Measurements from ENCODE around the gene NFYC. TPM values are rescaled to one million over a fixed set of nuclear protein-coding genes. Genes with fewer than 3 reads are reported as not detected.

NFYC gene
- total RNA-seq, 1 donor = 19.0 TPM

DNA sequence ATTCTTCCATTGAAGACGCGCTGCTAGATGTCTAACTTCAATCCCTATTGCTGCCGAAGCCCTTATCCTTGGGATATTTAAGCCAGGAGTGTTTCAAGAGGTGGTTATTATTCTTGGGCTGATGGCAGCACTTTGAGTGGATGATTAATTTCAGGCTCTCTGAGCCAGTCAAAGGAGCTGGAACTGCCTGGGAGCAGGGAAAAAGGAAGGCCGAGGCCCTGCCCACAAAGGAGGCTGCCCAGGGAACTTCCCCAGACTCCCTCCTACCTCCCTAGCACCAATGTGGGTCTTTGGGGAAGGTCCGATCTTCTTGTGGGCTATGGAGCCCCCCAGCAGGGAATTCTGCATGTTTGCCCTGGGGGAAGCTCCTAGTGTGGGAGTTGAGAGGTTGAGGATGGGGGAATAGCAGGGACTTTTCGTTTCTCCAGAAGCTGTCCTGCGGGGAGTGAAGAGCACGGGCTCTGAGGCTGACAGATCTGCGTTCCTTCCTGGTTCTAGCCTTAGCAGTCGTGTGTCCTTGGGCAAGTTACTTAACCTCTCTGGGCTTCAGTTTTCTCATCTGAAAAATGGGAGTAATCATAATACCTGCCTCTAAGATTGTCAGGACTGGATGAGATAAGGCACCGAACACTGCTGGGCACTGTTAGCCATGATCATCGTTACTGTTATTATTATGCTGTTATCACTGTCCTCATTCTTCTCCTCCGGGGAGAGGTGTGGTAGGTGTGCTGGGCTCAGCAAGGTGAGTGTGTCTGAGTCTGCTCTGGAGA lies 98.3 kb downstream of the NFYC start:
- TF ChIP-seq, protein P1, sequence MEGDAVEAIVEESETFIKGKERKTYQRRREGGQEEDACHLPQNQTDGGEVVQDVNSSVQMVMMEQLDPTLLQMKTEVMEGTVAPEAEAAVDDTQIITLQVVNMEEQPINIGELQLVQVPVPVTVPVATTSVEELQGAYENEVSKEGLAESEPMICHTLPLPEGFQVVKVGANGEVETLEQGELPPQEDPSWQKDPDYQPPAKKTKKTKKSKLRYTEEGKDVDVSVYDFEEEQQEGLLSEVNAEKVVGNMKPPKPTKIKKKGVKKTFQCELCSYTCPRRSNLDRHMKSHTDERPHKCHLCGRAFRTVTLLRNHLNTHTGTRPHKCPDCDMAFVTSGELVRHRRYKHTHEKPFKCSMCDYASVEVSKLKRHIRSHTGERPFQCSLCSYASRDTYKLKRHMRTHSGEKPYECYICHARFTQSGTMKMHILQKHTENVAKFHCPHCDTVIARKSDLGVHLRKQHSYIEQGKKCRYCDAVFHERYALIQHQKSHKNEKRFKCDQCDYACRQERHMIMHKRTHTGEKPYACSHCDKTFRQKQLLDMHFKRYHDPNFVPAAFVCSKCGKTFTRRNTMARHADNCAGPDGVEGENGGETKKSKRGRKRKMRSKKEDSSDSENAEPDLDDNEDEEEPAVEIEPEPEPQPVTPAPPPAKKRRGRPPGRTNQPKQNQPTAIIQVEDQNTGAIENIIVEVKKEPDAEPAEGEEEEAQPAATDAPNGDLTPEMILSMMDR (IDR thresholded peaks at IDR 0.05; ENCODE audit: insufficient read depth, low read depth, low read length) = no peak
- no peak overlapping the region for H3K4me3 ChIP-seq (ENCODE audit: low read depth, low read length)
- no peak for DNase-seq (ENCODE audit: low read depth)

GRCh38 chr1:40792036-40792435 lies 100.5 kb downstream of the NFYC start:
- TF ChIP-seq, protein P1 (IDR thresholded peaks at IDR 0.05; ENCODE audit: insufficient read depth, low read depth, low read length) = no peak
- no peak overlapping the region for H3K4me3 ChIP-seq (ENCODE audit: low read depth, low read length)
- no peak for DNase-seq (ENCODE audit: low read depth)

DNA sequence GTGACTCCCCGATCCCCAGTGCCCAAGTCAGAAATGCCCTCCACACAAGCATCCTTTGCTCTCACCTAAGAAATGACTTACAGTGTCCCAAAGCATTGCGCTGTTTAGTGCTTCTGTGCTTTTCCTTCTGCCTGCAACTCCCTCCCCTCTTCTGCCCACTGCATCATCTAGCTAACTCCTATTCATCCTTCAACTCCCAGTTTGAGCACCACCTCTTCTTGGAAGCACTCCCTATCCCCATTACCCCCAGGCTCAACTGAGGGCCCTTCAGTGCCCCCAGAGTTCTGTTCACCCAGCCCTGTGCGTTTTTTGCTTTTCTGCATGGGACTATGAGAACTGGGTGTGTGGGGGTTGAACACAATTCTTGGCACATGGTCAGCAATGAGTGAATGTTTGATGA lies 102.1 kb downstream of the NFYC start:
- H3K4me3 ChIP-seq (ENCODE audit: low read depth, low read length) = no peak overlapping the region
- TF ChIP-seq, protein P1 (IDR thresholded peaks at IDR 0.05; ENCODE audit: insufficient read depth, low read depth, low read length) = no peak
- DNase-seq (ENCODE audit: low read depth) = no peak

GRCh38 chr1:40794048-40794447 lies 102.5 kb downstream of the NFYC start:
- H3K4me3 ChIP-seq (ENCODE audit: low read depth, low read length) = no peak overlapping the region
- no peak for DNase-seq (ENCODE audit: low read depth)
- TF ChIP-seq, protein P1 (IDR thresholded peaks at IDR 0.05; ENCODE audit: insufficient read depth, low read depth, low read length) = no peak

DNA sequence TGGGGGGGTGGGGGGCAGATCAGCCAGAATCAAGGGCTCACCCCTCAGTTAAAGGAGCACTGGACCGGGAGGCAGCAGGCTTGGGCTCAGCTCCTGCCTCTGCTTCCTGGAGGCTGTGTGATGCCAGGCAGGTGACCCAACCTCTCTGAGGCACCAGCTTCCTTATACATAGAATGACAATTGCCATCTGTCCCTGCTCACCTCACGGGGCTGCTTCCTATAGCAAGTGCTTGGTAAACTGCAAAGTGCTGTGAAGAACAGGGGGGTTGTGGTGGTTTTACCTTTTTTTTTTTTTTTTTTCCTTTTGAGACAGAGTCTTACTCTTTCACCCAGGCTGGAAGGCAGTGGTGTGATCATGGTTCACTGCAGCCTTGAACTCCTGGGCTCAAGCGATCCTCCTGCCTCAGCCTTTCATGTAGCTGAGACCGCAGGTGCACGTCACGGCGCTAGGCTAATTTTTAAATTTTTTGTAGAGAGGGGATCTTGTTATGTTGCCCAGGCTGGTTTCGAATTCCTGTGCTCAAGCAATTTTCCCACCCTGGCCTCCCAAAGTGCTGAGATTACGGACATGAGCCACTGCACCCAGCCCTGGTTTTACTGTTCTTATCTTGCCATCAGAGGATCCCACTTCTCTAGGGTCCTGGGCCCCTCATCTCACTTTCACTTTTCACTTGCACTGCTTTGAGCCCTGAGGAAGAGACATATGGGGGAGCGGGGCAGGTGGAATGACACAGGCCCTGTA lies 103.6 kb downstream of the NFYC start:
- no peak for DNase-seq (ENCODE audit: low read depth)
- H3K4me3 ChIP-seq (ENCODE audit: low read depth, low read length) = no peak overlapping the region
- TF ChIP-seq, protein P1 (IDR thresholded peaks at IDR 0.05; ENCODE audit: insufficient read depth, low read depth, low read length) = no peak

DNA sequence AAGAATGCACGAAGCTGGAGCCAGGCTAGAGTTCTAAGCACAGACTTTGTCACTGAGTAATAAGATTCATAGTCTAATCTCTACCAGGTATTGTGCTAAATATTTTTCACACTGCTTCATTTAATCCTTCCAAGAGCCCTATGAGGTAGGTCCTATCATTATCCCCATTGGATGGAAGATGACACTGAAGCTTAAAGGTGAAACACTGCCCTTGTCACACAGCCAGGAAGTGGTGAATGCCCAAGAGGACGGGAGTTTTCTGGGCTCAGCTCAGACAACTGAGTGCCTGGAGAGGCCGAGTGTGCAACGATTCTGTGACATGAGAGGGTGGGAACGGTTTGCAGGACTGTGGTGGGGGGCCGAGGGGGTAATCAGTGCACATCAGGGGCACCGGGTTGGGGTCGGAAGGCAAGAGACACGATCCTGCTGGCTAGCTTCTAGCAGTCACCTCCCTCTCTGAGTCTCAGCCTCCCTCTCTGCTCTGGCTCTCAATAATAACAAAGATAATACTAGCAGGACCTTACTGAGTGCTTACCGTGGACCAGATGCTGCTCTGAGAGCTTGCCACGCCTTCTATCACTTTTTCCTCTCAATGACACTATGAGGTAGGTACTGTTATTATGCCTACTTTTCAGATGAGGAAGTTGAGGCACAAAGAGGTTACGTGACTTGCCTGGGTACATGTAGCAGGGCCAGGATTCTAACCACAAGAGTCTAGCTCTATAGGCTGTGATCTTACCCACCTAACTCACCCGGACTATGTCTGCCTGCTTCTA lies 104.5 kb downstream of the NFYC start:
- TF ChIP-seq, protein P1 (IDR thresholded peaks at IDR 0.05; ENCODE audit: insufficient read depth, low read depth, low read length) = no peak
- no peak overlapping the region for H3K4me3 ChIP-seq (ENCODE audit: low read depth, low read length)
- DNase-seq (ENCODE audit: low read depth) = no peak

Measured in fibroblast of villous mesenchyme (primary cell).